NCI-H2196 treated with DMSO at 0.1 percent for 48 hours (cell line): Measurements from ENCODE around the gene TIMM17B.

Experiments used
- DNase-seq: peaks from one replicate; lab custom pipeline; 2025; ENCODE audit not compliant: unreplicated experiment; lab: John Stamatoyannopoulos, UW

The TIMM17B gene

DNA sequence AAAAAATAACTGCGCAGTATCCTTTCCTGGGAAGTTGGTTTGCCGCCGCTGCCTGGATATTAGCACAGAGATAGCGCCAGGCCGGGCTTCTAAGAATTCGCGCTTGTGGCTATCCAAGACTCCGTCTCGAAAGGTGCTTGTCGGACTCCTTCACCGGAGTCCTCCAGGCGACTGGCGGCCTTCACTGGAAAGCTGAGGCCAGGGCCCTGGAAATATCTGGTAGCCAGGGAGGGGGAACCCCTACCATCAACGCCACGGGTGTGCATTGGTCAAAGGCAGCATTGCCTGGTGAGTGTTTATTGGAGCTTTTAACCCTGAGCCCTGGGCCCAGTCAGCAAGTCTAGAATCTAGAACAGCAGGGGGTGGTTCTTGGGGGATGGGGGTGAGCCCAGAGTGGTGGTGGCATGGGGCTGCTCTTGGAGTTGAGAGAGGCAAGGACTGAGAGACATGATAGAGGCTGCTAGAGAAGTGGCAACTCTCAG, 21.8 kb upstream of the TIMM17B start:
- no peak for DNase-seq

DNA sequence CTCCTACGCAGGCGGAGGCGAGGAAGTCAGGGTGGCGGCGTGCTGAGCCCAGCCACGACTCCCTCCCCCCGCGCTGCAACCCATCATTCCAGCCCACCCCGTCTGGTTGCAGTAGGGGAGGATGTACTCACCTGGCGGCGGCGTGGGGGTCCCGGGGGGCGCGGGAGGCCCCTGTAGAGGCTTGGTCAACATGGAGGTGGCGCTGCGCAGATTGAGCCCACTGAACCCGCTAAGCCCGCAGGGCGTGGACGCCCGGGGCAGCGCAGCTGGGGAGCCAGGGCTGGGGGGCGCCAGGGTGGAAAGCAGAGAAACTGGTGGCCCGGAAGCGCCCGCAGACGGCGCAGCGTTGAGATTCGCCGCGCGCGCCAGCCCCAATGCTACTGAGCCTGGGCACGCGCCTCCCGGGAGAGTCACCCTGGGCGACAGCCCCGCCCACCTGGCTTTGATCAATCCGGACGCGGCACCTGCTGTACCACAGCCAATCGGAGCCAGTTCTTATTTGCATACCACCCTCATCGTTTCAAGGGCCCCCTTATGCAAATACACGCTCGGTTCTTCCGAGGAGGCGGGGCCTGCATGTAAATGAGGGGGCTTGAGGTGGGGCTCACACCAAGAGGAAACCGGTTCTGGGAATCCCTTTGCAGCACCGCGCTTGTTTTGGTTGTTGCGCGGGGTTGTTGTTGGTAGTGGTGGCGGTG, 21.2 kb upstream of the TIMM17B start, which contains the start of gene PIM2:
Gene PIM2 (minus strand): TSS at position 382 of the 698 bp plus-strand sequence. CDS start 190 bp downstream, at position 192.
- peak; percentile 91 for DNase-seq

DNA sequence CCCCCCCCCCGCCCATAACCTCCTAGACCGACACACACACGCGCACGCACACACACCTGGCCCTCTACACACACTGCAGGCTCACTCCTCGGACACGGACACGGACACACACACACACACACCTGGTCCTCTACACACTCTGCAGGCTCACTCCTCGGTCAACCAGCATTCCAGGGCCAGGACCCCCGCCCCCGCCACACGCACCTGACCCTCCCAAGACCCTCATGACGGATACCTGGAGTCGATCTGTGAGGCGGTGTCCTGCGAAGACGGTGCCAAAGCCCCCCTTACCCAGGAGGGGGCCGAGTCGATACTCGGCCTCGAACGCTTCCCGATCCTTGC, 20.7 kb upstream of the TIMM17B start:
- no peak for DNase-seq

DNA sequence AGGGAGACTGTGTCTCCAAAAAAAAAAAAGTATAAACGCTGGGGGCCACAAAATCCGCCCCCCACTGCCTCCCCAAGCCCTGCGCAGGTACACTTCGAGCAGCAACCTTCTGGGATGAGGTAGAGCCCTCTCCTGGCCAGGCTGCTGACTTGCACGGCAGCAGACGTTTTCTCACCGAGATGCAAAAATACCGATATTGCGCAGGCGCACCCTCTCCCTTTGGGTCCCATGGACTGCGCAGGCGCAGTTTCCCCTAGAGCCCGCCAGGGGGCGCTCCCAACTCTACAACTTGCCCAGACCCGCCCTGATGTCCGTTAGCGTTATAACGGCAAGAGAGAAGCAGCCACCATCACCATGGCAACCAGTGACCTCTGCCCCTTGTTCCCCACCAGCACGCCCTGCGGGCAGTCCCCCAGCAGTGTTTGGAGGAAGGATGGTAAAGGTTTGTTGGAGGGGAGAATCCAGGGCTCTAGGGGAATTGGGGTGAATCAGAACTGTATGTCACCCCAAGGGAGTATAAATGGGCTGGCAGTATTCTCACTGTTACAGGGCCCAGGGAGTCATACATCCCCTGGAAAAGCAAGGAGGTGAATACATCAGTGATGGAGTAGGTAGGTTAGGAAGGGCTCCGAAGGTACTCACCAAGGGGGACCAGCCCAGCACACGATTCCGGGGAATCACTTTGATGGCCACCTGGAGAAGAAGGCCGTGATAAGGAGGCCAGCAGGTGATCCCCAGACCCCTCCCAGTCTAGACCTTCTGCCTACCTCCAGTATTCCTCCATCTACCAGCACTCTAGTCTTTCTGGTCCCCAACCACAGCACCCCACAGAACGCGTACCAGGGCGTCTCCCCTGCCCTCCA, 19.8 kb upstream of the TIMM17B start:
- DNase-seq: peak; percentile 87

DNA sequence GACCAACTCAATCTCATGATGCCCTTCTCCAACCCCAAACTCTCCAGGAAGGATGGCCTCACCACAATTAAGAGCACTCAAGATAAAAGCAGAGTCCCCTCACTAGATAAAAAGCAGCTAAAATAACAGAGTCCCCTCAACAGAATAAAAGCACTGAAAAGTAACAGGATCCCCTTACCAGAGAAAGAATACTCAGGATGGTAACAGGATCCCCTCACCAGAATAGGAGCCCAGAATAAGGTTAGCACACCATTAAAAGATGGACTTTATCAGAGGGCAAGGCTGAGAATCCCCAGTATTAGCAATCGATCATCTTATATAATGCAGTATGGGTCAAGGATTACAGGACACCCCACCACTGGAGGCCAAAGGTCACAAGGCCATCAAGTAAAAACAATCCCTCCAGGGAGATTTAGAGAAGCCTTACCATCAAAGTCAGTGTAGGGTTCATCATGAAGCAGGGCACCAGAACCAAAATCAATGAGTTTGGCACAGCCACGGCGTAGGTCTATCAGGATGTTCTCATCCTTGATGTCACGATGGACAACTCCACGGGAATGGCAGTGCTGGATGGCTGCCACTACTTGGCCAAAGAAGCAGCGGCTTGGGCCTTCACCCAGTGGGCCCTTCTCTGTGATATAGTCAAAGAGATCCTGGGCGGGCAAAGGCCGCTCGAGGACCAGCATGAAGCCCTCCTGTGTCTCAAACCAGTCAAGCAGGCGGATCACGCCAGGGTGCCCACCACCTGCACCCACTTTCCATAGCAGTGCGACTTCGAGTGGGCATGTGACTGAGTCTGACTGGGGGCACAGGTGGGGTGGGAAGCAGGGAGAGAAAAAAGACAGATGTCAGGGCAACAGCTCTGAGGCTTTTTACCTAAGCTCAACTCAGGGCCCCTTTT, 17.3 kb upstream of the TIMM17B start:
- DNase-seq: no peak

DNA sequence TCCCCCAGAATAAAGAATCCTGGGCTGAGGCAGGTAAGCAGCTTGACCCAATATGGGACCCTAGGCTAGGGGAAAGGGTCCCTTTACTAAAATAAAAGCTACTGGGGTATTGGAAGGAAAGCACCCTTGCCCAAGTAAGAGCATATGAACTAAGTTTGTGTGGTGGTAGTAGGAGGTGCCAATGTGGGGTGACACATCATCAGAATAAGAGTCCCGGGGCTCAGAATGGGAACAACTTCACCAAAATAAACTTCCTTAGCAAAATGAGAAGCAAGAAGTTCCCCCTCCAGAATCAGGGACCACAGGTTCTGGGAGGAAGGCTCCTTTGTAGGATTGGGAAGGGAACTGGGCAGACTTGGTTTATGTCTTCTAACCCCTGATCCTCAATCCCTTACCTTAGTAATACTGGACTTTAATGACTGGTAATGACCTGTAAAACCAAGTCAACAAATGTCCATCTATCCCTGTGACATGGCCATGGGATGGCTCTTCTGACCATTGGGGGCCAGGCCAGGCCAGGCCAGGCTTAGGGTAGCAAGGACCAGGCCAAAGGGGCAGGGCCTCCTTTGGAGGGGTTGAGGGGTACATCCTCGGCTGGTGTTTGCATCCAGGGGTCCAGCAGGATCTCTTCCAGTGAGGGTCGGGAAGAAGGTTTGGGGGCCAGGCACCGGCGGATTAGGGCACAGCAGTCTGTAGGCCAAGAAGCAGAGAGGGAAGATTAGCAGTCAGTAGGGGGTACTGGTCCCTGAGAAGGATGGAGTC, 16.2 kb upstream of the TIMM17B start:
- DNase-seq: no peak

DNA sequence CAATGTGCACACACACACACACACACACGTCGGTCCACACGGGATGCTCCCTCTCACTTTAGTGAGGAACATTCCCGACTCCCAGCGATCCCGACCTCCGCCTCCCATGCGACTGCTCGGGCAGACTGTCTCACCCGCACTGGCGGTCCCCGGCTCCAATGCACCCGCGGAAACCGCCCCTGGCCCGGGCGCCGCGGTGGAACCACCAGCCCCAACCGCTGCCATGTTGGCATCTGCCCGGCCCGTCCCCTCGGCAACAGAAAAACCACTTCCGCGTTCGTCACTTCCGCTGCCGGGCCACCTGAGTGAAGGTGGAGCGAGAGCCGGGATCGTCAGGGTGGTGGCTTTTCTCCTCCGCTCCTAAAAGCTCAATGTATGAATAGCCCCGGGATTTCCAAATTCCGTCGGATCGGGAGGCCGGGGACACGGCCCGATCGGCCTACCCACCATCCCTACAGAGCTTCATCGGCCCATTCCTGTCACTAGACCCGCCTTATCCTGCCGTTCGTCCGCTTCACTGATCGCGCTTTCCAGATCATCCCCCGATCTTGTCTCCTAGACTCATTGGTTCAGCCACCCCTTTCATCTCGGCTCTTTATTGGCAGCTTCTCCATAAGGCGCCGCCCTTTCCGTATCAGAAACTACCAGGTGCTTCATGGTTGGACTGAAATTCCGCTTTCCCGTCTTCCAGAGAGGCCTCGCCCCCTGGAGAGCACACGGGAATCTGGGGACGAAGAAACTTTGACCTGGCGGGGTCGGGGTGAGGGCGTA, 14.0 kb upstream of the TIMM17B start, which contains the start of gene SLC35A2:
Gene SLC35A2 (minus strand): TSS at position 235 of the 771 bp plus-strand sequence. CDS start 10 bp downstream, at position 225.
- DNase-seq: peak; percentile 75

DNA sequence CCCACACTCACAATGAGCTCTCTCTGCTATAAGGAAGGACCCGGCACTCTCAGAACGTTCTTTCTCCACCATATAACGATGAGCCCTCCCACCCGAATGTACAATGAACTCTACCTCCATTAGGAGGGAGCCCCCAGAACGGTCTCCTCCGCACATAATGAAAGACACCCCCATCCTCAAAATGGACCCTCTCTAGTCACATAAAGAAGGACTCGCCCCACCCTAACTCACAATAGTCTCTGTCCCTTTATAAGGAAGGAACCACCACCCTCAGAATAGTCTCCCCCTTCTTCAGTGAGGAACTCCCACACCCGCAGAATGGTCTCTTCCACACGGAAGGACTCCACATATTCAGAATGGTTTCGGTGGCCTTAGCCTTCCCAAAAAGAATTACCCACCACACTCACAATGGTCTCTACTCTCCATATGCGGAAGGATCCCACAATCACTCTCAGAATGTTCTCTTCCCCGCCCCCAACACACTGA, 13.4 kb upstream of the TIMM17B start:
- no peak for DNase-seq

DNA sequence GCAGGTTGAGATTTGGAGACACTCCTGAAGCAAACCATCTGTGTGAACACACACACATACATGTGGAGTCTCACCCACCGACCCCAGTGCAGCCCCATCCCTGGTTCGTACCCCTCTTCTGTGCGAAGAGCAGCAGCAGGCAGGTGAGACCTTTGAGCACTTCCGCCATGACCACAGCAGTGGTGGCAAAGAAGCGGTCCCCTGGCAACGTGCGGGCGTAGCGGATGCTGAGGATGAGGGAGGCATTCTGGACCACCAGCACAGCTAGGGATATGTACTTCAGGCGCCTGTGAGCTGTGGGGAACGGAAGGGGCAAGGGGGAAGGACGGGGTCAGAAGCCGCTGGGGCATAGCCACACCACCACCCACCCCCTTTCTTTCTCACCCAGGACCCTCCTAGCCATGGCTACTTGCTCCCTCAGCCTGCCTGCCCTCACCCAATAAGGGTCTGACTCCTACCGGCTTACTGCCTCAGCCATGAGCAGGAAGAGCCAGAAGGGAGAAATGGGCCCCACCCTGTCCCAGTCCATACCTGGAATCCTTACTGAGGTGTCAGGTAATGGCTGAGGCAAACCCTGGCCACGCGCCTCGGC, 12.2 kb upstream of the TIMM17B start:
- no peak for DNase-seq

DNA sequence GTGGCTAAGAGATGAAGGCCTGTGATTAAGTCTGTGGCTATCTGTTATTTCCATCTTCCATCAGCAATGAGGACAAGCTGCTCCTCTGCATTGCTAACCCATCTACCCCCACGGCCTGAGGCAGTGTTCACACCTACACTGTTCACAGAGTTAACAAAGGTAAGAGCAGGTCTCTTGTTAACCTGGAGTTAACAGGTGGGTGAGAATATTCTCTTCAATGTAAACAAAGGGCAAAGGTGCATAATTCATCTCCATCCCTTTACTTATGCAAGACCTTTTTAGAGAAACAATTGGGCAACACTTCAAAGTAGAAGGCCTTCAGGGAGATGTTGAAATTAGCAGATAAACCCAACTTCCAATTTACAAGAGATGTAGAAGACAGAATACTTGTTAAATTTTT, 11.0 kb upstream of the TIMM17B start:
- no peak for DNase-seq

DNA sequence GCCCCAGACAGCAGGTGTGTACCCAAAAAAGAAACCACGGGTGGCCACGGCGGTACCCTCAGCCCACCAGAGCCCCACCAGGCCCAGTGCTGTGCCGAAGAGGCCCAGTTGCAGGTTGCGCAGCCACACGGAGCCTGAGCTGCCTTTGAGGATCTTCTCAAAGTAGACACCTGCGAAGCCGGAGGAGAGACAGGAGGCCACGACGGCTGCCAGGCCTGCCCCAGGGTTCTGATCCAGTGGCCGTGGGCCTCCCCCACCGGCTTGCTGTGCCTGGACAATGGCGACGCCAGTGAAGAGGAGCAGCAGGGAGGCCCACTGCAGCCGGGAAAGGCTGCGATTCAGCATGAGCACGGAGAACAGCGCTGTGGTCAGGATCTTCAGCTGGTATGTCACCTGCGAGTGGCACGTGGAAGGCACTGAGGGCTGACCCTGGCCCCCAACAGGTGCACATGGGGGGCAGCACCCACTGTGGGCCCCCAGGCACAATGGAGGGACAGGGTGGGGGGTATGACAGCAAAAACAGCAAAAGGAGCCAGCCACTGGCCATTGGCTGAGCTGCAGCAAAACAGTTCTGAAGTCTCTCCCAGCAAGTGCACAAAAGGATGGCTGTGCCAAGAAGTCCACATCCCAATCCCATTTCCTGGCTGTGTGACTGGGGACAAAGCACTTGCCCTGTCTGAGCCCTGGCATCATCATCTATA, 7.7 kb upstream of the TIMM17B start:
- no peak for DNase-seq

DNA sequence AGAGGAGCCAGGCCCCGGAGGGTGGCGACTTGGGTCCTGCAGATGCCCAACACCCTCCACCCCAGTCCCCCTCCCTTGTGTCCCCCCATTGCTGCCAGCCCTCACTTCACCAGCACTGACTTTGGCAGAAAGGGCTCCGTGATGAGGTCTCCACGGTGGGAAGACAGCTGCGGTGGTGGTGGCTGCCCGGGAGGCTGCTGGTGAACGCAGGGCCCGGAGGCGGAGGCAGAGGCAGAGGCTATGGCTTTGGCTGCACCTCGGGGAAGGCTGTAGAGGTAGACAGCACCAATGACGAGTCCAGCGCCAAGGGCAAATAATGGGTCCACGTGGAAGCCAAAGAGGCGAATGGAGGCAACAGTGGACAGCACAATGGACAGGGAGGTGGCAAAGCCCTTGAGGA, 7.1 kb upstream of the TIMM17B start:
- no peak for DNase-seq

DNA sequence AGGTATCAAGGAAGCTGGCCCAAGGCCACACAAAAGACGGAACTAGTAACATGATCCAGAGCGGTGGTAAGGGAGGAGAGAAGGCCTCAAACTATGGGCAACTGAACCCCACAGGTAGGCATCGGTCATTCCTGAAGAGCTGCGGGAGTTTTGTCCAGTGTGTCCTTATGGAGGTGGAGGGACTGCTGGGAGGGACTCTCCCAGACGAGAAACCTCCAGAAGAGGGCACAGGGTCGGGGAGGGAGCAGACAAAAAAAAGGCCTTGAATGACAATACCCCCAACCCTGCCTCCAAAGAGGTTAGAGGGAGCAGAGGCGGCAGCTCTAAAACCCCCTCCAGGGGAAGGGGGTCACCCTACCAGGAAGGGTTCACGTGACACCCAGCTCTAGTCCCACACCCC, 6.6 kb upstream of the TIMM17B start:
- no peak for DNase-seq

DNA sequence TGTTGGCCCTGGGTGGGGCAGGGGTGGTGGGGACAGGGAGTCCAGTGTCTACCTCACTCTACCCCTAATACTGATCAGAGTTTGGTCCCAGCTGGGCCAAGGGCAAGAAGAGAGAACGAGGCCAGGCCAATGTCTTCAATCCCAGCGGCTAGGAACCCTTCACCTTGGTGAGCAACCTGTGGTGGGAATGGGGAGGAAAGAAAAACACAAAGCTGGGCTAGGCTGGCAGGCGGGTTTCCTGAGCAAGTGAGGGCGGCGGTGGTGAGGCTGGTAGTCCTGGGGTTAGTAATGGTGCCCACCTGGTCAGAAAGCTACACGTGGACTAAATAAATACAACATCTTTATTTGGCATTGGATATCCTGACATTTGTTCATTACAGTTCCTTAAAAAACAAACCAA, 5.7 kb upstream of the TIMM17B start:
- no peak for DNase-seq

DNA sequence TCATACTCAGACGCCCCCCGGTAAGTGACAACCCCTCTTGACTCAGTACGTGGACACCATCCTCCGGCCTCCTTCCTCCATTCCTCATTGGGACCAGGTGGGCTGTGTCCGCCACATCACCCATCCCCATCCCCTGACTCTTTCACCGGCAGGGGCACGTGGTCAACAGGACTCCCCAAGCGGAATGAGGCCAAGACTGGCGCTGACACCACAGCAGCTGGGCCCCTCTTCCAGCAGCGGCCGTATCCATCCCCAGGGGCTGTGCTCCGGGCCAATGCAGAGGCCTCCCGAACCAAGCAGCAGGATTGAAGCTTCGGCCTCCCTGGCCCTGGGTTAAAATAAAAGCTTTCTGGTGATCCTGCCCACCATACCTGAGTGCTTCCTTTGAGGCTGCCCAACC, 5.2 kb upstream of the TIMM17B start:
- DNase-seq: no peak

DNA sequence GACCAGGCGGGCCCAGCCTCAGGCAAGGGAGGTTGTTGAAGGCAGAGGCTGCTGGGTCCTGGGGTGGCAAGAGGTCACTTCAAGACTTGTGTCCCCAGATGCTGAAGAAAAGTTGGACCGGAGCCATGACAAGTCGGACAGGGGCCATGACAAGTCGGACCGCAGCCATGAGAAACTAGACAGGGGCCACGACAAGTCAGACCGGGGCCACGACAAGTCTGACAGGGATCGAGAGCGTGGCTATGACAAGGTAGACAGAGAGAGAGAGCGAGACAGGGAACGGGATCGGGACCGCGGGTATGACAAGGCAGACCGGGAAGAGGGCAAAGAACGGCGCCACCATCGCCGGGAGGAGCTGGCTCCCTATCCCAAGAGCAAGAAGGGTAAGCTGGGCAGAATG, 4.6 kb upstream of the TIMM17B start:
- no peak for DNase-seq

DNA sequence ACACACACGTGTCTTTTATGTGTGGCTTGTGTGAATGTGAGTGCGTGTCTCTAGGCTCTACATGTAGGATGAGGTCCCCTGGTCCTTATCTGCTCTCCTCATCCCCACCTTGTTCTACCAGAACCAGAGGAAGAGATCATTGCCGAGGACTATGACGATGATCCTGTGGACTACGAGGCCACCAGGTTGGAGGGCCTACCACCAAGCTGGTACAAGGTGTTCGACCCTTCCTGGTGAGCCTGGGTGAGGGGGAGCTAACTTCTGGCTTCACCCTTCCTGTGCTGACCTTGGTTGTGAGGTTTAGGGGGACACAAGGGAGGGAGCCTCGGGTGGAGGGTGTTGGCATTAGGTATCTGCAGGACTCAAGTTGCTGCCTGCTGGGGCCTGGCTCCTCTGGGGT, 3.5 kb upstream of the TIMM17B start:
- DNase-seq: no peak

DNA sequence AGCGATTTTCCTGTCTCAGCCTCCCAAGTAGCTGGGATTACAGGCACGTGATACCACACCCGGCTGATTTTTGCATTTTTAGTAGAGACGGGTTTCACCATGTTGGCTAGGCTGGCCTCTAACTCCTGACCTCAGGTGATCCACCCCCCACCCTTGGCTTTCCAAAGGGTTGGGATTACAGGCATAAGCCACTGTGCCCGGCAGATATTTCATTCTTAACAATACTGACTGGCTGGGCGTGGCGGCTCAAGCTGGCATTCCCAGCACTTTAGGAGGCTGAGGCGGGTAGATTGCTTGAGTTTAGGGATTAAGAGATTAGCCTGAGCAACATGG, 1.5 kb upstream of the TIMM17B start:
- no peak for DNase-seq

DNA sequence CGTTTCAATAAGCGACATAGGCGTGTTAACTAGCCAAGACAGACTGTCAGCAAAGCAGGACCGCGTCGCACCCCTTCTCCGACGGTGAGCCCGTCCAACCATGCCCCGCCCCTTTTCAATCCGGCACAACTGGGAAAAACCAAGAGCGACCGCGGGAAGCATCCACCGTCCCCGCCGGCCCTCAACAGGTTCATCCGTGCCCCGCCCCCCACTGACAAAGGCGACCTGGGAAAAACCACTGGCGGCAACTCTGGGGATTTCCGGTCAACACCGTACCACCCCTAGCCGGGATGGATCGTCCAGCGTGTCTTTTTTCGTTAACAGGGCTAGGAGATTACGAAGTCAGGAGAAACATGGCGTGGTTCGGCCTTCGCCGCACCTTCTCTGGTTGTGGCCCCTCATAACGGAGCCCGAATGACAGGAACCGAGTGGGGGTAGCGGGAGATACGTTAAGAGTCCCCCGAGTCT, 377 bp downstream of the TIMM17B start:
- DNase-seq: peak; percentile 53
